K562 (cell line): Measurements from ENCODE around the gene FH. TPM values are rescaled to one million over a fixed set of nuclear protein-coding genes. Genes with fewer than 3 reads are reported as not detected.

Source experiments
- CBX1 ChIP-seq: sonication (generic); IDR thresholded peaks from 2 replicates; pipeline ENCODE4 v1.6.1; 2016; ENCODE audit warnings: antibody characterized with exemption, low read depth, mild to moderate bottlenecking
- LEF1 ChIP-seq: fragments of 450-650 bp; IDR thresholded peaks from 2 replicates; pipeline ENCODE4 v1.6.1; 2016; ENCODE audit warnings: mild to moderate bottlenecking
- MAX ChIP-seq: sonication (generic); formaldehyde crosslinking; IDR thresholded peaks from 2 replicates; pipeline ENCODE4 v1.9.0; 2022; ENCODE audit warnings: mild to moderate bottlenecking, missing genetic modification reagents
- MNT ChIP-seq, 2 experiments: fragments of 450-650 bp; conservative IDR thresholded peaks; 2 replicates each; pipeline ENCODE4 v1.6.1; 2017; ENCODE audit warnings: mild to moderate bottlenecking in 2 of 2, moderate library complexity in 2 of 2
- MTA3 ChIP-seq: fragments of 450-650 bp; formaldehyde crosslinking; IDR thresholded peaks from 2 replicates; pipeline ENCODE4 v1.6.1; 2017; ENCODE audit warnings: mild to moderate bottlenecking, borderline replicate concordance
- RBBP5 ChIP-seq: fragments of 200-600 bp; sonication (generic); IDR thresholded peaks from 2 replicates; pipeline ENCODE4 v1.6.1; 2012; ENCODE audit warnings: borderline replicate concordance, mild to moderate bottlenecking, low read length, control low read depth, inconsistent platforms; ENCODE audit not compliant: insufficient read depth, poor library complexity, severe bottlenecking
- RBM34 ChIP-seq: fragments of 200-400 bp; formaldehyde crosslinking; IDR thresholded peaks from 2 replicates; pipeline ENCODE4 v1.6.1; 2018; ENCODE audit warnings: low read length, borderline replicate concordance; ENCODE audit not compliant: insufficient read depth
- SFPQ ChIP-seq: fragments of 200-400 bp; formaldehyde crosslinking; IDR thresholded peaks from 2 replicates; pipeline ENCODE4 v1.6.1; 2017; ENCODE audit warnings: mild to moderate bottlenecking, low read depth, low read length, moderate library complexity
- SMARCA4 ChIP-seq: fragments of 450-650 bp; IDR thresholded peaks from 2 replicates; pipeline ENCODE4 v1.6.1; 2016
- SMARCE1 ChIP-seq: fragments of 450-650 bp; IDR thresholded peaks from 2 replicates; pipeline ENCODE4 v1.7.1; 2016; ENCODE audit warnings: mild to moderate bottlenecking
- ZKSCAN8 ChIP-seq: fragments of 200-800 bp; sonication (Bioruptor generic); IDR thresholded peaks from 2 replicates; pipeline ENCODE4 v1.6.1; 2016; ENCODE audit warnings: missing genetic modification characterization, missing compliant biosample characterization
- ZMIZ1 ChIP-seq, 2 experiments: fragments of 150-350 bp in 1 of 2; IDR thresholded peaks; 2 replicates each; pipeline ENCODE4 v1.6.1; 2012 to 2016; ENCODE audit warnings: low read depth in 2 of 2, low read length in 2 of 2, mild to moderate bottlenecking in 1 of 2, moderate library complexity in 1 of 2
- ZNF217 ChIP-seq: sonication (generic); formaldehyde crosslinking; IDR thresholded peaks from 2 replicates; pipeline ENCODE4 v1.8.0; 2022; ENCODE audit warnings: mild to moderate bottlenecking, missing genetic modification reagents
- ZNF282 ChIP-seq: sonication (generic); formaldehyde crosslinking; IDR thresholded peaks from 2 replicates; pipeline ENCODE4 v1.8.1; 2023; ENCODE audit warnings: missing genetic modification reagents
- ZNF436 ChIP-seq: fragments of 250-450, 450-650 bp; sonication (Bioruptor Pico); formaldehyde crosslinking; IDR thresholded peaks from 2 replicates; pipeline ENCODE4 v1.7.0; 2020; ENCODE audit warnings: mild to moderate bottlenecking
- ZNF561 ChIP-seq: fragments of 450-650 bp; formaldehyde crosslinking; conservative IDR thresholded peaks from 2 replicates; pipeline ENCODE4 v1.4.0; 2020; ENCODE audit warnings: mild to moderate bottlenecking, moderate library complexity
- ZNF583 ChIP-seq: fragments of 250-450 bp; sonication (Bioruptor Pico); IDR thresholded peaks from 2 replicates; pipeline ENCODE4 v1.4.0; 2020
- ZNF79 ChIP-seq: fragments of 250-450 bp; sonication (Bioruptor Pico); IDR thresholded peaks from 2 replicates; pipeline ENCODE4 v1.4.0; 2020; ENCODE audit warnings: low read depth, mild to moderate bottlenecking, moderate library complexity
- polyA plus RNA-seq, 8 experiments: library from polyadenylated mRNA; depleted of rRNA in 4 of 8; stranded (reverse) in 5 of 8; unstranded in 3 of 8; fragments of >200 nt; fragmentation: Nextera tagmentation in 2 of 8; fragmentation: Illumina TruSeq in 1 of 8; extraction: Ambion mirVana in 2 of 8; extraction: Trizol in 1 of 8; gene quantifications; 2 replicates each; pipeline versions ENCODE4 v1.2.1 to v1.2.3, GENCODE V29; 2011 to 2014; ENCODE audit warnings: inconsistent platforms in 1 of 8, missing spikeins in 1 of 8
- total RNA-seq, 7 experiments: library from RNA; depleted of rRNA in 6 of 7; stranded (reverse); fragments of >200 nt in 6 of 7; fragmentation: Illumina TruSeq in 2 of 7; extraction: Trizol in 2 of 7; gene quantifications; 2 replicates each; pipeline versions ENCODE4 v1.2.1 to v1.2.3, GENCODE V29; 2011 to 2021; ENCODE audit warnings: low replicate concordance in 1 of 7

The FH gene
- total and polyA plus RNA-seq, 9 of the 15 experiments (the other 6 are each of a cell fraction or from before 2014, with no cell fraction given), result 117 to 240 (median 211) TPM

- TF ChIP-seq ZNF561 (CRISPR knock-in tag), result 0 out of 2 replicates have a peak, but pooled peaks have one; percentile 32
- TF ChIP-seq ZNF79 (CRISPR knock-in tag), result 0 out of 2 replicates have a peak, but pooled peaks have one; percentile 21
- peak; percentile 88; the same call in 1 of the 2 replicates for TF ChIP-seq MTA3
- TF ChIP-seq MNT (conservative IDR thresholded peaks at IDR 0.05), result 0 out of 4 replicates have a peak, but pooled peaks of 1 of the 2 experiments have one; percentile 18
- no peak for TF ChIP-seq ZMIZ1 (IDR thresholded peaks at IDR 0.05; ENCODE audit: low read depth in 2 of 2, low read length in 2 of 2)
- no peak for TF ChIP-seq ZNF282 (CRISPR knock-in tag)
- TF ChIP-seq RBBP5, result no peak
- no peak for TF ChIP-seq ZNF436 (CRISPR knock-in tag)
- peak; percentile 93 for TF ChIP-seq SMARCA4
- TF ChIP-seq MAX (CRISPR knock-in tag), result no peak
- TF ChIP-seq SMARCE1, result peak; percentile 90
- TF ChIP-seq ZNF583, result no peak
- TF ChIP-seq LEF1, result peak; percentile 81; the same call in 1 of the 2 replicates
- TF ChIP-seq ZNF217, result no peak
- no peak for TF ChIP-seq SFPQ
- TF ChIP-seq ZKSCAN8 (CRISPR knock-in tag), result 0 out of 2 replicates have a peak, but pooled peaks have one; percentile 60
- no peak for TF ChIP-seq RBM34
- 0 out of 2 replicates have a peak, but pooled peaks have one; percentile 33 for TF ChIP-seq CBX1
These were observed 32.4 kb upstream of the FH start (continued) for GRCh38 chr1:241551759-241552638.
